Forelimb muscle (tissue), 1 donor: ENCODE results near the gene ADORA1. TPM values are rescaled to one million over a fixed set of nuclear protein-coding genes. Genes with fewer than 3 reads are reported as not detected.

ENCODE experiments used
- DNase-seq: peaks from one replicate; pipeline ENCODE4 v3.0.0-alpha.2; 2013; ENCODE audit warnings: low read depth
- polyA plus RNA-seq: library from polyadenylated mRNA; unstranded; fragments of 120-200 nt; gene quantifications from one replicate; pipeline ENCODE4 v1.2.1, GENCODE V29; 2013; ENCODE audit not compliant: insufficient read length

Gene ADORA1
- polyA plus RNA-seq, 1 donor: 5.3 TPM

- no peak for DNase-seq
These were observed 6.1 kb upstream of the ADORA1 start for GRCh38 chr1:203121186-203122015.

GRCh38 chr1:203122159-203122558, 5.4 kb upstream of the ADORA1 start:
- no peak for DNase-seq

DNA sequence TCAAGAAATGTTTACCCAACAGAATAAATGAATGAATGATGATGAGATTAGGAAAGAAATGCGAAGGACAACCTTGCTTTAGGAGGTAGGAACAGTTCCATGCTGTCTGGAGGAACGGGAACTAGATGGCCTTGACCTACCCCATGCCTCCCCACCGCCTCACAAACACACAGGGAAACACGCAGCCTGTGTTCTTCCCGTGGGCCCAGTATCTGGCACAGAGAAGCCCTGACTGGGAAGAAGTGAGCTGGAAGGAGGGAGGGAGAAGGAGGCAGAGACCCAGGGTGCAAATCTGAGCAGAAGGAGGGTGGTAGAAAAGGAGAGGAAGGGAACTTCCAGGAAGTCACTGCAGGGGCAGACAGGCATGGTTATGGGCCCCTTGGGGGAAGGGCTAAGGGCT, 3.5 kb upstream of the ADORA1 start:
- no peak for DNase-seq

DNA sequence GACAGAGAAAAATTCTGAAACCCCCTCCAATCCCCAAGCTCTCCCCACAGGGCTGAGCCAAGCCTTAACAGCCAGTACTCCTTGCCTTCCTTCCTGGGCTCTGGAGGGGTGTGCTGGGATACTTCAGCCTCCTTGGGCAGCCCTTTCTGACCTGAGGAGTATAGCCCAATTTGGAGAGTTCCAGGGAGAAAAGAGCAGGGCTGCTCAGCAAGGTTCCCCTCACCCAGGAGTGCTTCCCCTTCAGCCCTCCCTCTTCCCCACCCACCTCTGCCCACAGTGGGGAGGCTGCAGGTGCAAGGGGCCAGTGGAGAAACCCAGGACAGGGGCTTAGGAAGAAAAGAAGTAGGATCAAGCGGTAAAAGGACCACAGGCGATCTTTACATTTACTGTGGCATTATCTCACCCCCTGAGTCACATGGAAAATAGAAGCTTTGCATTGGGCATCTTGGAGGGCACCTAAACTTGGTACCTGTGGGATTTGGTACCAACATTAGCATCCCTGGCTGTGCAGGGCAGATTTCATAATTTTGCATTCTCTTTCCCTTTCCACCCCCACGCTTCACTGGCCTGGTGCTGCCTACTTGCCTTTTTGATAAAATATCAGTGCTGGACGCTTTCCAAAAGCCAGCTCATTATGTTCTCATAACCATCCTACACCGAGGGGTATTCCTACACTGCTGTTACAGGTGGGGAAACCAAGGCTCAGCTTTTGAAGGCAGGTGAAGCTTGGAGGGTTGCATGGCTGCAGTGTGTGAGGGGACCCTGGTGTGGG, 2.8 kb upstream of the ADORA1 start:
- DNase-seq: no peak

GRCh38 chr1:203126151-203126865, 1.2 kb upstream of the ADORA1 start:
- DNase-seq: no peak

GRCh38 chr1:203126866-203127665, 460 bp upstream of the ADORA1 start:
- DNase-seq: no peak

GRCh38 chr1:203128431-203128715, 847 bp downstream of the ADORA1 start:
- DNase-seq: no peak

GRCh38 chr1:203128716-203129500, 1.4 kb downstream of the ADORA1 start:
- DNase-seq: no peak

- no peak for DNase-seq
These were observed 2.1 kb downstream of the ADORA1 start for GRCh38 chr1:203129501-203130231.

DNA sequence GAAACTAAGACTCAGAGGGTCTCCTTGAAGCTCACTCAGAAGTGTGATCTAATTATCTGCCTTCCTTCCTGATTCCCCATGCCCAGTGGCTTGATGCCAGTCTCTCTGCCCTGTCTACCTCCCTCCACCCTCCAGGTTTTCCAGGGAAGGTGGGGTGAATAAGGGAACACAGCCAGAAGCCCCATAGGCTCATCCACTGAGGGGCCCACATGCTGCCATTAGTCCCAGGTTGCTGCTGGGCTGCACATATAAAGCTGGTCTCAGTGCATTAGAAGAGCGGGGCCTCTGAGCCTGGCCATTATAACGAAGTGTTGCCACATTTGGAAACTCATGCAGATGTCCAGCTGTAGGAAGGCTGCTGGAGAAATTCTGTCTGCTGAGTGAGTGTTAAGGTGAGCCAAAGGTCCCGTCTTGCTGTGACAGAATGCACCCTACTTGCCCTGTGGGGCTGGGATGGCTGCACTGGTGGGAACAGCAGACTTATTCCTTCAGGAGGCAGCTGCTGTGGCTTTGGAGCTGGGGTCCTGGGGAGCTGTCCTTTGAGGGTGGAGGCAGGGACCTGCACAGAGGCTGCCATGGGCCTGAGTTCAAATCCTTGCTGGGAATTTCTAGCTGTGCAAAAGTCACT, 2.9 kb downstream of the ADORA1 start:
- DNase-seq: no peak

DNA sequence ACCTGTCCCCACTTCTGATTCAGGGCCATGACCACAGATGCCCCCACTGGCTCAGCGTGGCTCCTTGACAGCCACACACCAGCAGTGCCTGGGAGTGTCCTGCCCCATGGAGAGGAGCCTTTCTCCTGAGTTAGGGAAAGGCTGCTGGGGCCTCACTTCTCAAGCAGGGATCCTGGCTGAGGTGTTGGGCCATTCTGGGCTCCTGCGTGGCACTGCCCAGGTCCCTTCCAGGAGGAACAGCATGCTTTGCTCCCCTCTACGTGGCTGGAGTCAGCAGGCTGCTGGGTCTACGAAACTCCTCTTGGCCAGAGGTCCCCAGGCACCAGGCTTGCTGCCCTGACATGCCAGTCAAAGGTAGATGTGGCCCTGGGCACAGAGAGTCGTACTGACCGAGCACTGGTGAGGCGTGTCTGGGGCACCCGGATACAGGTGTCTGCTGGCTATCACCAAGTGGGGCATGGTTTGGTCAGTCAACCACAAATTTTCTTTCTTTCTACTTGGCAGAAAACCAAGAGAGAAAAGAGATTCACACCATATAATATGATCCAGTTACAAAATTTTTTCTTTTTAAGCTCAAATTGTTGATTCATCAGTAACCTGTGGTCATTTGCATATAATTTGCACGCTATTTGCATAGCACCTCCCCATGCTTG, 4.1 kb downstream of the ADORA1 start:
- no peak for DNase-seq

GRCh38 chr1:203133970-203134725, 6.6 kb downstream of the ADORA1 start:
- no peak for DNase-seq

- no peak for DNase-seq
These were observed 8.2 kb downstream of the ADORA1 start for GRCh38 chr1:203135636-203136305.

GRCh38 chr1:203136409-203137042, 9.0 kb downstream of the ADORA1 start:
- DNase-seq: no peak

- no peak for DNase-seq
These were observed 9.8 kb downstream of the ADORA1 start for GRCh38 chr1:203137324-203137723.

GRCh38 chr1:203138066-203138465, 10.5 kb downstream of the ADORA1 start:
- DNase-seq: no peak

- no peak for DNase-seq
These were observed 12.5 kb downstream of the ADORA1 start for GRCh38 chr1:203139976-203140475.
